Activated gamma-delta T cell treated with Interleukin-2 at 50 U/mL for 16 hours (primary cell): ENCODE results near the gene THOC1.
A peak's percentile ranks its signal among the peaks of the same experiment; 100 is the strongest.
"Not testable (repeated sequence)": the region's sequence is repeated elsewhere in the genome, so short reads cannot be mapped to it uniquely, and the experiment has no call there.

ENCODE experiments used
- DNase-seq: peaks from one replicate; pipeline ENCODE4 v3.0.0-alpha.2; 2020

The THOC1 gene, protein sequence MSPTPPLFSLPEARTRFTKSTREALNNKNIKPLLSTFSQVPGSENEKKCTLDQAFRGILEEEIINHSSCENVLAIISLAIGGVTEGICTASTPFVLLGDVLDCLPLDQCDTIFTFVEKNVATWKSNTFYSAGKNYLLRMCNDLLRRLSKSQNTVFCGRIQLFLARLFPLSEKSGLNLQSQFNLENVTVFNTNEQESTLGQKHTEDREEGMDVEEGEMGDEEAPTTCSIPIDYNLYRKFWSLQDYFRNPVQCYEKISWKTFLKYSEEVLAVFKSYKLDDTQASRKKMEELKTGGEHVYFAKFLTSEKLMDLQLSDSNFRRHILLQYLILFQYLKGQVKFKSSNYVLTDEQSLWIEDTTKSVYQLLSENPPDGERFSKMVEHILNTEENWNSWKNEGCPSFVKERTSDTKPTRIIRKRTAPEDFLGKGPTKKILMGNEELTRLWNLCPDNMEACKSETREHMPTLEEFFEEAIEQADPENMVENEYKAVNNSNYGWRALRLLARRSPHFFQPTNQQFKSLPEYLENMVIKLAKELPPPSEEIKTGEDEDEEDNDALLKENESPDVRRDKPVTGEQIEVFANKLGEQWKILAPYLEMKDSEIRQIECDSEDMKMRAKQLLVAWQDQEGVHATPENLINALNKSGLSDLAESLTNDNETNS

DNA sequence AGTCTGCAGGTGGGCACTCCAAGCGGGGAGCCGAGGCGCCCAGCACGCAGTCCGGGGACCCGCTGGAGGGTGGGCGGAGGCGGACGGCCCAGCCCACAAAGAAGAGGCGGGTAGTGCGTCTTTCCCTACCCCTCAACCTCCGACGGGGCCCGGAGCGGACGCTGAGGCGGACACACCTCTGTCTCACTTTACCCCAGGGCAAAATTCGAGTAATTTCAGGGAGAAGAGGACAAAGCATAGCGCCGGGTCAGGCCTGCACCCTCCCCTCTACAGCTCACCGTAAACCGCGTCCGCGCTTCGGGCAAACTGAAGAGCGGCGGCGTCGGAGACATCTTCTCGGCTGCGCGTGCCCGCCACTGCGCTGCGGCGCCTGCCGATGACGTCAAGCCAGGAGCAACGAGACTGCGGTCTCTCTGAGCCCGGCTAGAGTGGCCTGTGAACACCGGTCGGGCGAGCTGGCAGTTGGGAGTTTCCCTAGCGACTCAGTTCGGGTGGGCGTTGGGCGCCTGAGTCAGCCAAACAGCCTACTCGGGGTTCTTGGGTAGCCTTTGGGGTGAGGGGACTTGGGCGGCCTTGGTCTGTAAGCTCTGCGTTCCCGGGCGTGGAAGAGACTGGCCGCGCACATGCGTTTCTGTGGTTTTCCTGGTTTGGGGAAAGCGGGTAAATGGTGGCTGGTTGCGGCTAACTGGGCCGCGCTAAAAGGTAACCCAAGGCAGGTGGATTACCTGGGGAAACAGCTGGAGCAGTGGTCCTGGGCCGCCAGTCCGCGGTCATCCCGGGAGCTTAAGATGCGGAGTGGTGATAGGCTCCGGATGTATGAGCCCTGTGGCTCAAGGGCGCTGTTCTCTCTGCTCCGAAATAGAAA is at the start of gene THOC1:
Gene THOC1, minus strand, starts transcription at position 360 of the 865 bp plus-strand sequence. Its CDS starts 28 bp downstream, at position 332.
- peak; percentile 90 for DNase-seq

DNA sequence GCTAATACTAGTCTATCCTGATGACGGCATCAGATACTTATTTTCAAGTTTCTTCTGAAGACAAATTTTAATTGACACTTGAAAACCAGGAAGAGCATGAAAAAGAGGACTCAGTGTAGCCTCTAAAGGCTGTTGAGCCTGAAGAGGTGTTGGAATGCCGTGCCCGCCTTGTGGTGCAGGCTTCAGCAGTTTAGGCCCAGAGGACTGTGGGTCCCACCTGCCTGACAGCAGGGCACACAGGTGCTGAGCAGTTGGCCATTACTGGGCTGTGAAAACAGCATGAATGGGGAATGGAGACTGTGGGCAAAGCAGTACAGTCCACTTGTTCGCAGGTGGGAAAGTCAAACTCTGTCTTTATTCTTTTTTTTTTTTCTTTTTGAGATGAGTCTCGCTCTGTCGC is 49.8 kb upstream of the THOC1 start:
- DNase-seq: no peak

DNA sequence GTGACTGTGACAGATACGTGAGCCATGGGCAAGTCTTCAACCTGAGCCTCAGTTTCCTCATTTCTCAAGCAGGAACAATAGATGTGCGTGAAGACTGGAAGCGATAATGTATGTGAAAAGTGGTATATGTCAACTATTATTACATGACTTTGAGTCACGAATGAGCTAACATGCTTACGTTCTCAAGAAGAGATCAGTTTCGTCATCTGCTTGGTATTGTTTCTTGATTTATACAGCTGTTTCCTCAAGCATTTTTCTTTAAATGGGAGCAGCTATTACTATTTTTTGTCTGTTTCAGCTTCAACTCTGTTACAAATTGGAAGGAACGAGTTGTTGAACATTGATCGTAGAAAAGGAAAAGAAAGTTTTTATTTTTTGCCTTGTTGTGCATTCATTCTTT is 48.5 kb upstream of the THOC1 start:
- DNase-seq: no peak

DNA sequence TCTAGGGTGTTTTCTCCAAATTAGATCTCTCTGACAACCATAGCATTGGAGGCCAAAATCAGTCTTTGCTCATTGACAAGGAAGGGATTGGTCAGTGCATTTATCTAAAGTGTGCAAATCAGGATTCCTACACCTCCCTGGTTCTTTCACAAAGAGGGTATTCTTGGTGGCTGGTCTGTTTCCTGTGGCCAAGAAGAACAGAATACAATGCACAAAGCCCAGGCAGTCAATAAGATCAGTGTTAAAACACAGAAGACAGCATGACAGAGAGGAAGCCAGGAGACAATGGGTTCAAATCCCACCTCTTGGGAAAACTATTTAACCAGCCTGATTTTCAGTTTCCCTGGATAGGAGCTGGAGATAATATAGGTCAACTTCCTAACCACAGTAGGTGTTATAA is 46.1 kb upstream of the THOC1 start:
- no peak for DNase-seq

- DNase-seq: no peak
Measured at GRCh38 chr18:312415-312814, 44.6 kb upstream of the THOC1 start.

- no peak for DNase-seq
Measured at GRCh38 chr18:310042-310441, 42.2 kb upstream of the THOC1 start.

DNA sequence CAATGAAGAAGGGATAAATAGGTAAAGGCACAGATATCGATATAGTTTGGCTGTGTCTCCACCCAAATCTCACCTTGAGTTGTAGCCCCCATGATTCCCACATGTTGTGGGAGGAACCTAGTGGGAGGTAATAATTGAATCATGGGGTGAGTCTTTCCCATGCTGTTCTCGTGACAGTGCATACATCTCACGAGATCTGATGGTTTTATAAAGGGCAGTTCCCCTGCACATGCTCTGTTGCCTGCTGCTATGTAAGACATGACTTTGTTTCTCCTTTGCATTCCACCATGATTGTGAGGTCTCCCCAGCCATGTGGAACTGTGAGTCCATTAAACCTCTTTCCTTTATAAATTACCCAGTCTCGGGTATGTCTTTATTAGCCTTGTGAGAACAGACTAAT is 40.2 kb upstream of the THOC1 start:
- DNase-seq: not testable (repeated sequence)

GRCh38 chr18:306608-307255 is 38.9 kb upstream of the THOC1 start:
- DNase-seq: no peak

DNA sequence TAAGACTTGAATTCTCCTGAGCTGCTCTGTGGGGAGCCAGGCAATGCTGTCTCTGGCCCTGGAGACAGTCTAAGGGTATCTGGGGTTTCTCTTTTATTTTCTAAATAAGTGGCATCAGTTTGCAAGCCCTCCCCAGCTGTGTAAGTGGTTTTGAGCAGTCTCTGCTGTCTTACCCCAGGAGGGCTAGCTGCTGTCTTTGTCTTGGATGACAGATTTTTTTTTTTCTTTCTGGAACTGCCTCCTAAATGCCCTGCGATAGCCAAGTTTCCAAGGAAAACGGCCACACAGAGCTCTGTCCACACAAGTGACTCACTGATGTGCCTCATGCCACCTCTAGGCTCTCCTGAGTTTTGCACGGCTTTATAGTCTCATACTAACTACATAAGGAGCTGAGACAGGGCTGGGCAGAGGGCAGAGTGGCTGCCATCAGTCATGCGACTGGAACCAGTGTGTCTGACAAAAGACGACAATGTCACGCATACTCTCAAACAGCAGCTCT is 37.2 kb upstream of the THOC1 start:
- DNase-seq: no peak

- DNase-seq: no peak
Measured at GRCh38 chr18:303607-304006, 35.8 kb upstream of the THOC1 start.

DNA sequence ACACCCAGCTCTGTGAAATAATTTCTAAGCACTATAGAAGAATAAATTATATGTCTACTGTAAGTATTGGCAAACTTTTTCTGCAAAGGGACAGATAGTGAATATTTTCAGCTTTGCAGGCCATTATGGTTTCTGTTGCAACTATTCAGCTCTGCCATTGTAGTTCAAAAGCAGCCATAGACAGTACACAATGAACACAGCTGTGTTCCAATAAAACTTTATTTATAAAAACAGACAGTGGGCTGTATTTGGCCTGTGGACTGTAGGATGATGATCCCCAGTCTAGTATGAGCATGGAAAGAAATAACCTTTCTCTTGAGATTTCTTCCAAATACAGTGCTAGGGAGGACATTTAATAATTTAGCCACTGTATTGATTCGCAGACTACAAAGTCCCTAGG is 35.2 kb upstream of the THOC1 start:
- no peak for DNase-seq

- DNase-seq: no peak
Measured at GRCh38 chr18:302097-302496, 34.2 kb upstream of the THOC1 start.

DNA sequence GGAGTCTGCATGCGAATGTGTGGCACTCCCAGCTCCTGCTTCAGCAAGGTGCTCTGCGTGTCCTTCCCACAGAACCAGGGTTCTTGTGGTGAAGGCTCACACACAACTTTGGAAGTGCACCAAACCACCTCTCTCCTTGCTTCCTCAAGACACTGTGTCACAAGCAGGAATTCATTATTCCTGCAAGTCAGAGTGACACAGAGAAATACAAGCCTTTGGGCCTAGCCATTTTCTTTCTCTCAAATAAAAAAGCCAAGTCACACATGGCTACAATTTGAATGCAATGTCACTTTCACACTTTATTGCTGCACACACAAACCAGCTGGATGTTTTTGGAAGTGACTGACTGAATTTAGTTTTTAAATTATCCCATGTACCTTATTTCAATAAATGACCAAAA is 30.1 kb upstream of the THOC1 start:
- DNase-seq: no peak

- DNase-seq: no peak
Measured at GRCh38 chr18:295756-296490, 28.1 kb upstream of the THOC1 start.

DNA sequence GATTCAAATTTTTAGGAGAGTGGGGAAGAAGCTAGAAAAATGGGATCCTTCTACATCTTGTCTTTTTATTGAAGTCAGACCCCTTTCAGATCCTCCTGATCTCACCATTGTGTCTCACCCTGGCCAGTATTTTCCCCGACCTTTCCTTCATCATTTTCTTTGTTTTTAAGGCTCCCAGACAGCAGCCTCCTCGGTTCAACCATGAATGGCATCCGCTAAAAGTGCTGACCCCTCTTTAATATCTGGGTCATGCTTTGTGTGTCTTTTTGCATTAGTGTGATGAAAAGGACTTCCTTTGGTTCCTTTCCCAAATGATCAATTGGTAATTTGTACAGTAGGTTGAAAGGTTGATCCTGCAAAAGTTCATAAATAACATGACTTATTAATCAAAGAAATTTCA is 26.7 kb upstream of the THOC1 start:
- DNase-seq: no peak

DNA sequence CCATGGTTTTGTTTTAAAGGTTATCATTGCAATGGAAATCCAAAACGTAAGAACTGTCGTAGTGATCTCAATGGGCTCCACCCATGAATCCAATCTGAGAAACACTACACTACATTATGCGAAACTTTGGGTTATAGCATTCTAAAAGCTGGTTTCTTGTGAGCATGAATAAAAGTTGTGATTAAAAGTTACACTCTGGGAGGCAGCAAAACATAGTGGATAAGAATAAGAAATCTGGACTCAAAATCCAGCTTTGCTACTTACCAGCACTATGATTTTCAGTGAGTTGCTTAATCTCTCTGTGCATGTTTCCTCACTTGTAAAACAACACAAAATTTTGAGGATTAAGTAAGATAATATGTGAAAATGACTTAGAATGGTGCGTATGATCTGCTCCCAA is 25.7 kb upstream of the THOC1 start:
- DNase-seq: no peak

DNA sequence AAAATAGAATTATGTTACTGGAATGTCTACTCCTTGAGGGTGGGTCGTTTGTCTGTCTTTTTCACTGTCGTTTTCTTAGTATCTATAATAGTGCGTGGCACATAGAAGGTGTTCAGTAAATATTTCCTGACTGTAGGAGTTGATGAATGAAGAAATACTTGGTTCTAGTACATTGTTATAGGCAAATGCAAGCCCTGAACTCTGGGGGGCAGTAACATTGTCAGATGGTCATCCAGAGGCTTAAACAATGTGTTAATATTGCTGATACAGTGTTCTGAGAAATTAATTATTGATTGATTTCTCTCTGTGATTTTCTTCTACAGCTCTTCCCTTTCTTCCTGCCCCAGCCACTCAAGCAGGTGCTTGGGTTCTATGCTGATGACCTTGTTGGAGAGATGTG is 24.4 kb upstream of the THOC1 start:
- no peak for DNase-seq

GRCh38 chr18:289970-290369 is 22.1 kb upstream of the THOC1 start:
- not testable (repeated sequence) for DNase-seq

- DNase-seq: no peak
Measured at GRCh38 chr18:289026-289425, 21.2 kb upstream of the THOC1 start.

- DNase-seq: no peak
Measured at GRCh38 chr18:286515-287310, 18.9 kb upstream of the THOC1 start.

DNA sequence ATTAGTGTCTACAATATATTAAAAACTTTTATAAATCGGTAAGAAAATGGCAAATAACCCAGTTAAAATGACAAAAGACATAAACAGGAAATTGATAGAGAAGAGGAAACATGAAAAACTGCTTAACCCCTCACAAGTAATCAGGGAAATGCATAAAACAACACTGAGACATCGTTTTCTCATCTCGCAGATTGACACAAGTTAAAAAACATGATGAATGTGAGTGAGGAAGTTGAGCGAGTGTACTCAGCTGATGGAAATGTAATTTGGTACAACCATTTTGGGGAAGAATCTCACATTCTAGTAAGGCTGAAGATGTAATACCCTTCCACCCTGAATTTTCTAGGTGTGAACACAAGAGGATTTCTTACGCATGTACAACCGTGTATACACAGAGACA is 18.0 kb upstream of the THOC1 start:
- no peak for DNase-seq
